ENCODE data around the gene CMTM2. TPM values are rescaled to one million over a fixed set of nuclear protein-coding genes. Genes with fewer than 3 reads are reported as not detected.

The CMTM2 gene
- total and polyA plus RNA-seq, 9 of the 15 experiments (the other 6 are each of a cell fraction or from before 2014, with no cell fraction given) = not detected

DNA sequence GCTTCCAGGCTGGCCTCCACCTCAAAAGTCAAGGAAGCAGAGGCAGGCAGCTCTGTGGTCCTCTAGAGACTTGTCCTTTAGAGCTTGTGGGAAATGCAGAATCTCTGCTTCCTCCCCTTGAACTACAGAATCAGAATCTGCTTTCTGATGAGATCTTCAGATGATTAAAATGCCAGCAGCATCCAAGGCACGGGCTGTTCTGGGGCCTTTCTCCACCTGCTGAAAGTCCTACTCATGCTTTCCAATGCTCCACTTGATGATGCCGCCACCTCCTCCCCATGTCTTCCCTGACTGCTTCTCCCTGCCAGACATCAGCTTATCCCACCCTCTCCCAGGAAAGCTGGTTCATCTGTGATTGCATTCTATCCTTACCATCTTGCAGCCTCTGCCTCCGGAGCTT lies 58.5 kb downstream of the CMTM2 start (continued):
- TF ChIP-seq DNMT1 (IDR thresholded peaks at IDR 0.05) (no peak), ZKSCAN3 (CRISPR knock-in tag; IDR thresholded peaks at IDR 0.05) (no peak), HLTF (IDR thresholded peaks at IDR 0.05) (no peak), NFYB (IDR thresholded peaks at IDR 0.05; ENCODE audit: extremely low read depth, insufficient read length) (no peak), FOS (IDR thresholded peaks at IDR 0.05; ENCODE audit: extremely low read depth, insufficient read length) (no peak), POLR2G (IDR thresholded peaks at IDR 0.05; ENCODE audit: low read depth, low read length) (no peak), SMARCC2 (IDR thresholded peaks at IDR 0.05; ENCODE audit: low read depth) (no peak), ZNF282 (CRISPR knock-in tag; IDR thresholded peaks at IDR 0.05) (no peak)
- TF ChIP-seq, protein P1, sequence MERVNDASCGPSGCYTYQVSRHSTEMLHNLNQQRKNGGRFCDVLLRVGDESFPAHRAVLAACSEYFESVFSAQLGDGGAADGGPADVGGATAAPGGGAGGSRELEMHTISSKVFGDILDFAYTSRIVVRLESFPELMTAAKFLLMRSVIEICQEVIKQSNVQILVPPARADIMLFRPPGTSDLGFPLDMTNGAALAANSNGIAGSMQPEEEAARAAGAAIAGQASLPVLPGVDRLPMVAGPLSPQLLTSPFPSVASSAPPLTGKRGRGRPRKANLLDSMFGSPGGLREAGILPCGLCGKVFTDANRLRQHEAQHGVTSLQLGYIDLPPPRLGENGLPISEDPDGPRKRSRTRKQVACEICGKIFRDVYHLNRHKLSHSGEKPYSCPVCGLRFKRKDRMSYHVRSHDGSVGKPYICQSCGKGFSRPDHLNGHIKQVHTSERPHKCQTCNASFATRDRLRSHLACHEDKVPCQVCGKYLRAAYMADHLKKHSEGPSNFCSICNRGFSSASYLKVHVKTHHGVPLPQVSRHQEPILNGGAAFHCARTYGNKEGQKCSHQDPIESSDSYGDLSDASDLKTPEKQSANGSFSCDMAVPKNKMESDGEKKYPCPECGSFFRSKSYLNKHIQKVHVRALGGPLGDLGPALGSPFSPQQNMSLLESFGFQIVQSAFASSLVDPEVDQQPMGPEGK (CRISPR knock-in tag; IDR thresholded peaks at IDR 0.05; ENCODE audit: borderline replicate concordance) = no peak
- TF ChIP-seq, protein P2, sequence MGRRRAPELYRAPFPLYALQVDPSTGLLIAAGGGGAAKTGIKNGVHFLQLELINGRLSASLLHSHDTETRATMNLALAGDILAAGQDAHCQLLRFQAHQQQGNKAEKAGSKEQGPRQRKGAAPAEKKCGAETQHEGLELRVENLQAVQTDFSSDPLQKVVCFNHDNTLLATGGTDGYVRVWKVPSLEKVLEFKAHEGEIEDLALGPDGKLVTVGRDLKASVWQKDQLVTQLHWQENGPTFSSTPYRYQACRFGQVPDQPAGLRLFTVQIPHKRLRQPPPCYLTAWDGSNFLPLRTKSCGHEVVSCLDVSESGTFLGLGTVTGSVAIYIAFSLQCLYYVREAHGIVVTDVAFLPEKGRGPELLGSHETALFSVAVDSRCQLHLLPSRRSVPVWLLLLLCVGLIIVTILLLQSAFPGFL (CRISPR knock-in tag; IDR thresholded peaks at IDR 0.05) = no peak
- TF ChIP-seq, protein P3, sequence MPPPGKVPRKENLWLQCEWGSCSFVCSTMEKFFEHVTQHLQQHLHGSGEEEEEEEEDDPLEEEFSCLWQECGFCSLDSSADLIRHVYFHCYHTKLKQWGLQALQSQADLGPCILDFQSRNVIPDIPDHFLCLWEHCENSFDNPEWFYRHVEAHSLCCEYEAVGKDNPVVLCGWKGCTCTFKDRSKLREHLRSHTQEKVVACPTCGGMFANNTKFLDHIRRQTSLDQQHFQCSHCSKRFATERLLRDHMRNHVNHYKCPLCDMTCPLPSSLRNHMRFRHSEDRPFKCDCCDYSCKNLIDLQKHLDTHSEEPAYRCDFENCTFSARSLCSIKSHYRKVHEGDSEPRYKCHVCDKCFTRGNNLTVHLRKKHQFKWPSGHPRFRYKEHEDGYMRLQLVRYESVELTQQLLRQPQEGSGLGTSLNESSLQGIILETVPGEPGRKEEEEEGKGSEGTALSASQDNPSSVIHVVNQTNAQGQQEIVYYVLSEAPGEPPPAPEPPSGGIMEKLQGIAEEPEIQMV (tag; conservative IDR thresholded peaks at IDR 0.05; ENCODE audit: low read depth) = no peak

Small RNAs within 50 kb of the gene (small RNA-seq; reads per million reads assigned to genes)
- gene CKLF-CMTM1 = not detected

Other genes starting within 250 kb of the CMTM2 start
Only the 7 nearest of the 9 such genes appear.
- gene BEAN1, start 152.2 kb upstream of the CMTM2 start, total RNA-seq (2014; rRNA removed) = not detected in 2 replicates
- gene BEAN1, start 152.2 kb upstream of the CMTM2 start, total RNA-seq (2014; rRNA removed; fragmentation: Illumina TruSeq; extraction: Trizol) = not detected in 2 replicates
- not detected in 2 replicates for gene BEAN1, start 152.2 kb upstream of the CMTM2 start, total RNA-seq (2015; rRNA removed; fragmentation: Illumina TruSeq; extraction: Trizol)
- gene BEAN1, start 152.2 kb upstream of the CMTM2 start, total RNA-seq (2021) = not detected in 2 replicates
- not detected in 2 replicates for gene BEAN1, start 152.2 kb upstream of the CMTM2 start, polyA plus RNA-seq (2011; rRNA removed)
- gene BEAN1, start 152.2 kb upstream of the CMTM2 start, polyA plus RNA-seq (2014; fragmentation: Illumina TruSeq; extraction: Trizol) = not detected in 2 replicates
- not detected for gene BEAN1, start 152.2 kb upstream of the CMTM2 start, polyA plus RNA-seq (2014; fragmentation: Nextera tagmentation; extraction: Ambion mirVana)
- not detected in 2 replicates for gene BEAN1, start 152.2 kb upstream of the CMTM2 start, polyA plus RNA-seq (2014; rRNA removed)
- 4.3 and 5.8 TPM in 2 replicates for gene TK2, start 29.3 kb upstream of the CMTM2 start, total RNA-seq (2014; rRNA removed)
- 4.8 and 6.2 TPM in 2 replicates for gene TK2, start 29.3 kb upstream of the CMTM2 start, total RNA-seq (2014; rRNA removed; fragmentation: Illumina TruSeq; extraction: Trizol)
- gene TK2, start 29.3 kb upstream of the CMTM2 start, total RNA-seq (2015; rRNA removed; fragmentation: Illumina TruSeq; extraction: Trizol) = 4.9 and 5.3 TPM in 2 replicates
- 4.7 and 5.7 TPM in 2 replicates for gene TK2, start 29.3 kb upstream of the CMTM2 start, total RNA-seq (2021)
- 10.2 TPM in 2 replicates for gene TK2, start 29.3 kb upstream of the CMTM2 start, polyA plus RNA-seq (2011; rRNA removed)
- gene TK2, start 29.3 kb upstream of the CMTM2 start, polyA plus RNA-seq (2014; fragmentation: Illumina TruSeq; extraction: Trizol) = 4.3 and 4.8 TPM in 2 replicates
- gene TK2, start 29.3 kb upstream of the CMTM2 start, polyA plus RNA-seq (2014; fragmentation: Nextera tagmentation; extraction: Ambion mirVana) = 1 to 10 TPM; 1.1 to 1.2 TPM
- 4.8 and 6.2 TPM in 2 replicates for gene TK2, start 29.3 kb upstream of the CMTM2 start, polyA plus RNA-seq (2014; rRNA removed)
- 99.8 and 113 TPM in 2 replicates for gene CKLF, start 26.9 kb upstream of the CMTM2 start, total RNA-seq (2014; rRNA removed)
- gene CKLF, start 26.9 kb upstream of the CMTM2 start, total RNA-seq (2014; rRNA removed; fragmentation: Illumina TruSeq; extraction: Trizol) = 89.8 and 91.5 TPM in 2 replicates
- gene CKLF, start 26.9 kb upstream of the CMTM2 start, total RNA-seq (2015; rRNA removed; fragmentation: Illumina TruSeq; extraction: Trizol) = 93.6 and 111 TPM in 2 replicates
- 84.8 and 91.1 TPM in 2 replicates for gene CKLF, start 26.9 kb upstream of the CMTM2 start, total RNA-seq (2021)
- gene CKLF, start 26.9 kb upstream of the CMTM2 start, polyA plus RNA-seq (2011; rRNA removed) = 120 and 126 TPM in 2 replicates
- 118 and 123 TPM in 2 replicates for gene CKLF, start 26.9 kb upstream of the CMTM2 start, polyA plus RNA-seq (2014; fragmentation: Illumina TruSeq; extraction: Trizol)
- gene CKLF, start 26.9 kb upstream of the CMTM2 start, polyA plus RNA-seq (2014; fragmentation: Nextera tagmentation; extraction: Ambion mirVana) = 100 to 1,000 TPM; 305 to 322 TPM
- 147 and 173 TPM in 2 replicates for gene CKLF, start 26.9 kb upstream of the CMTM2 start, polyA plus RNA-seq (2014; rRNA removed)
- 1.1 and 1.9 TPM in 2 replicates for gene CMTM1, start 13.0 kb upstream of the CMTM2 start, total RNA-seq (2014; rRNA removed)
- 0.22 and 0.40 TPM in 2 replicates for gene CMTM1, start 13.0 kb upstream of the CMTM2 start, total RNA-seq (2014; rRNA removed; fragmentation: Illumina TruSeq; extraction: Trizol)
- gene CMTM1, start 13.0 kb upstream of the CMTM2 start, total RNA-seq (2015; rRNA removed; fragmentation: Illumina TruSeq; extraction: Trizol) = 2.3 and 2.6 TPM in 2 replicates
- gene CMTM1, start 13.0 kb upstream of the CMTM2 start, total RNA-seq (2021) = 2.4 and 2.7 TPM in 2 replicates
- 0.92 and 1.2 TPM in 2 replicates for gene CMTM1, start 13.0 kb upstream of the CMTM2 start, polyA plus RNA-seq (2011; rRNA removed)
- gene CMTM1, start 13.0 kb upstream of the CMTM2 start, polyA plus RNA-seq (2014; fragmentation: Illumina TruSeq; extraction: Trizol) = 0.25 and 0.93 TPM in 2 replicates
- not detected for gene CMTM1, start 13.0 kb upstream of the CMTM2 start, polyA plus RNA-seq (2014; fragmentation: Nextera tagmentation; extraction: Ambion mirVana)
- gene CMTM1, start 13.0 kb upstream of the CMTM2 start, polyA plus RNA-seq (2014; rRNA removed) = 0.30 and 0.51 TPM in 2 replicates
- 12.9 and 18.3 TPM in 2 replicates for gene CMTM3, start 25.2 kb downstream of the CMTM2 start, total RNA-seq (2014; rRNA removed)
- 13.1 and 13.4 TPM in 2 replicates for gene CMTM3, start 25.2 kb downstream of the CMTM2 start, total RNA-seq (2014; rRNA removed; fragmentation: Illumina TruSeq; extraction: Trizol)
- 15.8 and 17.5 TPM in 2 replicates for gene CMTM3, start 25.2 kb downstream of the CMTM2 start, total RNA-seq (2015; rRNA removed; fragmentation: Illumina TruSeq; extraction: Trizol)
- 33.4 and 34.5 TPM in 2 replicates for gene CMTM3, start 25.2 kb downstream of the CMTM2 start, total RNA-seq (2021)
- gene CMTM3, start 25.2 kb downstream of the CMTM2 start, polyA plus RNA-seq (2011; rRNA removed) = 24.5 and 24.7 TPM in 2 replicates
- gene CMTM3, start 25.2 kb downstream of the CMTM2 start, polyA plus RNA-seq (2014; fragmentation: Illumina TruSeq; extraction: Trizol) = 29.1 and 29.8 TPM in 2 replicates
- gene CMTM3, start 25.2 kb downstream of the CMTM2 start, polyA plus RNA-seq (2014; fragmentation: Nextera tagmentation; extraction: Ambion mirVana) = 1 to 10 TPM; 4.6 to 8.3 TPM
- gene CMTM3, start 25.2 kb downstream of the CMTM2 start, polyA plus RNA-seq (2014; rRNA removed) = 28.2 and 29.9 TPM in 2 replicates
- 11.6 and 13.3 TPM in 2 replicates for gene CMTM4, start 117.3 kb downstream of the CMTM2 start, total RNA-seq (2014; rRNA removed)
- 14.9 and 15.2 TPM in 2 replicates for gene CMTM4, start 117.3 kb downstream of the CMTM2 start, total RNA-seq (2014; rRNA removed; fragmentation: Illumina TruSeq; extraction: Trizol)
- 11.1 and 12.3 TPM in 2 replicates for gene CMTM4, start 117.3 kb downstream of the CMTM2 start, total RNA-seq (2015; rRNA removed; fragmentation: Illumina TruSeq; extraction: Trizol)
- gene CMTM4, start 117.3 kb downstream of the CMTM2 start, total RNA-seq (2021) = 19.5 and 19.9 TPM in 2 replicates
- 21.3 and 24.0 TPM in 2 replicates for gene CMTM4, start 117.3 kb downstream of the CMTM2 start, polyA plus RNA-seq (2011; rRNA removed)
- gene CMTM4, start 117.3 kb downstream of the CMTM2 start, polyA plus RNA-seq (2014; fragmentation: Illumina TruSeq; extraction: Trizol) = 12.5 and 12.9 TPM in 2 replicates
- 1 to 10 TPM; 2.0 to 2.3 TPM for gene CMTM4, start 117.3 kb downstream of the CMTM2 start, polyA plus RNA-seq (2014; fragmentation: Nextera tagmentation; extraction: Ambion mirVana)
- gene CMTM4, start 117.3 kb downstream of the CMTM2 start, polyA plus RNA-seq (2014; rRNA removed) = 13.5 and 16.2 TPM in 2 replicates
- 33.3 and 53.3 TPM in 2 replicates for gene DYNC1LI2, start 172.1 kb downstream of the CMTM2 start, total RNA-seq (2014; rRNA removed)
- gene DYNC1LI2, start 172.1 kb downstream of the CMTM2 start, total RNA-seq (2014; rRNA removed; fragmentation: Illumina TruSeq; extraction: Trizol) = 35.1 and 40.0 TPM in 2 replicates
- 38.2 and 39.7 TPM in 2 replicates for gene DYNC1LI2, start 172.1 kb downstream of the CMTM2 start, total RNA-seq (2015; rRNA removed; fragmentation: Illumina TruSeq; extraction: Trizol)
- 40.8 and 48.9 TPM in 2 replicates for gene DYNC1LI2, start 172.1 kb downstream of the CMTM2 start, total RNA-seq (2021)
- gene DYNC1LI2, start 172.1 kb downstream of the CMTM2 start, polyA plus RNA-seq (2011; rRNA removed) = 40.2 and 44.5 TPM in 2 replicates
- gene DYNC1LI2, start 172.1 kb downstream of the CMTM2 start, polyA plus RNA-seq (2014; fragmentation: Illumina TruSeq; extraction: Trizol) = 31.7 and 39.4 TPM in 2 replicates
- 1 to 10 TPM; 5.1 to 7.0 TPM for gene DYNC1LI2, start 172.1 kb downstream of the CMTM2 start, polyA plus RNA-seq (2014; fragmentation: Nextera tagmentation; extraction: Ambion mirVana)
- gene DYNC1LI2, start 172.1 kb downstream of the CMTM2 start, polyA plus RNA-seq (2014; rRNA removed) = 47.6 and 47.8 TPM in 2 replicates

Measured in K562 (cell line).